HepG2 (cell line): ENCODE measurements around the gene ETF1. TPM values are rescaled to one million over a fixed set of nuclear protein-coding genes. Genes with fewer than 3 reads are reported as not detected.

ENCODE experiments used
- ASH2L ChIP-seq: fragments of 300-600, 200-600 bp; sonication (generic); IDR thresholded peaks from 2 replicates; pipeline ENCODE4 v1.7.0; 2017; ENCODE audit warnings: low read depth, mild to moderate bottlenecking, moderate library complexity, mixed read lengths, low read length; ENCODE audit not compliant: insufficient read length
- ATM ChIP-seq: fragments of 450-650 bp; IDR thresholded peaks from 2 replicates; pipeline ENCODE4 v1.7.1; 2017; ENCODE audit warnings: mild to moderate bottlenecking, borderline replicate concordance
- GPN1 ChIP-seq: sonication (generic); formaldehyde crosslinking; IDR thresholded peaks from 2 replicates; pipeline ENCODE4 v1.5.1; 2020; ENCODE audit warnings: missing genetic modification reagents, borderline replicate concordance
- GZF1 ChIP-seq: sonication (generic); formaldehyde crosslinking; IDR thresholded peaks from 2 replicates; pipeline ENCODE4 v1.5.1; 2020; ENCODE audit warnings: mild to moderate bottlenecking, missing genetic modification reagents
- HDAC2 ChIP-seq: sonication (generic); formaldehyde crosslinking; IDR thresholded peaks from 2 replicates; pipeline ENCODE4 v1.4.0; 2020; ENCODE audit warnings: missing genetic modification reagents
- IRF2 ChIP-seq: IDR thresholded peaks from 2 replicates; pipeline ENCODE4 v1.6.1; 2018; ENCODE audit warnings: missing genetic modification reagents, missing compliant biosample characterization
- IRX3 ChIP-seq: sonication (generic); formaldehyde crosslinking; IDR thresholded peaks from 2 replicates; pipeline ENCODE4 v1.8.1; 2023; ENCODE audit warnings: mild to moderate bottlenecking, low read depth, missing genetic modification reagents, borderline replicate concordance
- MBD4 ChIP-seq: IDR thresholded peaks from 2 replicates; pipeline ENCODE4 v1.6.1; 2012; ENCODE audit warnings: low read length, inconsistent platforms, borderline replicate concordance
- POLR2AphosphoS5 ChIP-seq: IDR thresholded peaks from 2 replicates; pipeline ENCODE4 v1.6.1; 2012; ENCODE audit warnings: low read depth, low read length
- SMARCC2 ChIP-seq: fragments of 450-650 bp; IDR thresholded peaks from 2 replicates; pipeline ENCODE4 v1.6.1; 2017; ENCODE audit warnings: antibody characterized with exemption, mild to moderate bottlenecking
- XRCC5 ChIP-seq: fragments of 200-400 bp; formaldehyde crosslinking; optimal IDR thresholded peaks from 2 replicates; pipeline ENCODE3; 2017; ENCODE audit warnings: mild to moderate bottlenecking, low read length
- ZBTB21 ChIP-seq: sonication (generic); formaldehyde crosslinking; IDR thresholded peaks from 2 replicates; pipeline ENCODE4 v1.4.0; 2020; ENCODE audit warnings: missing genetic modification reagents
- ZMYM2 ChIP-seq: sonication (generic); formaldehyde crosslinking; IDR thresholded peaks from 2 replicates; pipeline ENCODE4 v1.8.0; 2022; ENCODE audit warnings: mild to moderate bottlenecking, missing genetic modification reagents
- ZNF12 ChIP-seq: sonication (generic); formaldehyde crosslinking; IDR thresholded peaks from 2 replicates; pipeline ENCODE4 v1.5.0; 2020; ENCODE audit warnings: missing genetic modification reagents
- ZNF160 ChIP-seq: sonication (generic); formaldehyde crosslinking; IDR thresholded peaks from 2 replicates; pipeline ENCODE4 v1.8.0; 2022; ENCODE audit warnings: mild to moderate bottlenecking, inconsistent platforms, missing genetic modification reagents
- ZNF282 ChIP-seq: fragments of 450-650 bp; IDR thresholded peaks from 2 replicates; pipeline ENCODE4 v1.6.1; 2018; ENCODE audit not compliant: partially characterized antibody
- ZNF709 ChIP-seq: sonication (generic); formaldehyde crosslinking; IDR thresholded peaks from 2 replicates; pipeline ENCODE4 v1.5.0; 2020; ENCODE audit warnings: mild to moderate bottlenecking, missing genetic modification reagents
- ZNF761 ChIP-seq: sonication (generic); formaldehyde crosslinking; conservative IDR thresholded peaks from 2 replicates; pipeline ENCODE4 v1.4.0; 2020; ENCODE audit warnings: mild to moderate bottlenecking, missing genetic modification reagents
- ZSCAN25 ChIP-seq: sonication (generic); formaldehyde crosslinking; IDR thresholded peaks from 2 replicates; pipeline ENCODE4 v1.8.0; 2022; ENCODE audit warnings: mild to moderate bottlenecking, missing genetic modification reagents
- polyA plus RNA-seq, 8 experiments: library from polyadenylated mRNA; depleted of rRNA in 3 of 8; stranded (reverse) in 7 of 8; unstranded in 1 of 8; fragments of >200 nt; fragmentation: Illumina TruSeq in 4 of 8; extraction: Trizol in 4 of 8; gene quantifications; 2 replicates each; pipeline versions ENCODE4 v1.2.1 to v1.2.3, GENCODE V29; 2011 to 2016; ENCODE audit warnings: low read depth in 4 of 8, missing spikeins in 1 of 8, mixed read lengths in 1 of 8; ENCODE audit not compliant: insufficient read depth in 1 of 8
- total RNA-seq, 5 experiments: library from RNA; depleted of rRNA; stranded (reverse); fragments of >200 nt; fragmentation: Illumina TruSeq; extraction: Trizol; gene quantifications; 2 replicates each; pipeline ENCODE4 v1.2.3, GENCODE V29; 2016; ENCODE audit warnings: low read depth in 1 of 5
- TF ChIP-seq, protein P1 (sequence below): sonication (generic); formaldehyde crosslinking; IDR thresholded peaks from 2 replicates; pipeline ENCODE4 v1.5.0; 2020; ENCODE audit warnings: missing genetic modification reagents
- TF ChIP-seq, protein P2 (sequence below): conservative IDR thresholded peaks from 2 replicates; pipeline ENCODE4 v1.6.1; 2018; ENCODE audit warnings: missing genetic modification reagents
- TF ChIP-seq, protein P3 (sequence below): sonication (generic); formaldehyde crosslinking; IDR thresholded peaks from 2 replicates; pipeline ENCODE4 v1.4.0; 2020; ENCODE audit warnings: missing genetic modification reagents, mild to moderate bottlenecking, borderline replicate concordance
- TF ChIP-seq, protein P4 (sequence below): sonication (generic); formaldehyde crosslinking; conservative IDR thresholded peaks from 2 replicates; pipeline ENCODE4 v1.8.1; 2023; ENCODE audit warnings: missing genetic modification reagents

ETF1 gene
- total and polyA plus RNA-seq, 2 of the 13 experiments (the other 11 are each of a cell fraction or from before 2014, with no cell fraction given) = 52.1 to 184 TPM

DNA sequence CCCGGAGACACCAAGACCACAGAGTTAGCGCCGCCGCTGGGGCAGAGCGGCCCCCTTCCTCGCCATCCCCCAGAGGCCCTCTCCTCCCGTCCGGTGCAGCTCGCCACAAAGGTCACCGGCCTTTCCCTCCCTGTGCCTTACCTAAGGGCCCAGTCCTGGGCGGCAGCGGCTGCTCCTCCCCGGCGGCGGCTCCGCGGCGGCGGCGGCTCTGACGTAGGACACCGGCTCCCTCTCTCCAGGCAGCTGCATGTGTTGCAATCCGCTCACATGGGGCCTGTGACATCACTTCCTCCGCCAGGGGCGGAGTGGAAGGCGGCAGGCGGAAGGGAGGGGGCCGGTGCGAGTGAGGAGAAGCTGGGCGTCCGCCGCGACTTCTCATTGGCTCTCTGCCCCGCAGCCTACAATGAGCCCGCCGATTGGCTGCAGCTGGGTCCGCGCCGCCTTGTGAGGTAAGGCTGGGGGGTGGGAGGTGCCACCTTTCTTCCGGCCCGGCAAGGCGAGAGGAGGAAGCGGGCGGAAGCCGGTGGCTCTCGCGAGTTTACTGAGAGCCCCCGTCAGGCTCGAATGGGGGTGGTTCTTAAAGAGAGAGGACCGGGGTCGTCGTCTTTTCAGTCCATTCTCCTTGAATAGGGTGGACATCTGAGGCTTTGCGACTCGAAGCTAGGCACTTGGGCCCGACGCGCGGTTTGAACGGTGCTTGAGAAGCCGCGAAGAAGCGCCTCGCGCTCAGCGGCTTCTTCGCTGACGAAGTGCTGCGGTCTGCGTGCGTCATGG is at the start of gene ETF1 (continued):
- TF ChIP-seq, protein P1, sequence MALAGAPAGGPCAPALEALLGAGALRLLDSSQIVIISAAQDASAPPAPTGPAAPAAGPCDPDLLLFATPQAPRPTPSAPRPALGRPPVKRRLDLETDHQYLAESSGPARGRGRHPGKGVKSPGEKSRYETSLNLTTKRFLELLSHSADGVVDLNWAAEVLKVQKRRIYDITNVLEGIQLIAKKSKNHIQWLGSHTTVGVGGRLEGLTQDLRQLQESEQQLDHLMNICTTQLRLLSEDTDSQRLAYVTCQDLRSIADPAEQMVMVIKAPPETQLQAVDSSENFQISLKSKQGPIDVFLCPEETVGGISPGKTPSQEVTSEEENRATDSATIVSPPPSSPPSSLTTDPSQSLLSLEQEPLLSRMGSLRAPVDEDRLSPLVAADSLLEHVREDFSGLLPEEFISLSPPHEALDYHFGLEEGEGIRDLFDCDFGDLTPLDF (CRISPR knock-in tag) = peak; percentile 73
- TF ChIP-seq ZSCAN25 (CRISPR knock-in tag) = no peak
- TF ChIP-seq ZNF160 = no peak
- TF ChIP-seq MBD4 = no peak
- peak; percentile 65 for TF ChIP-seq POLR2AphosphoS5
- peak; percentile 98 for TF ChIP-seq ZBTB21
- TF ChIP-seq IRX3 (CRISPR knock-in tag) = no peak
- 0 out of 2 replicates have a peak, but pooled peaks have one; percentile 52 for TF ChIP-seq ZNF12 (CRISPR knock-in tag)
- TF ChIP-seq, protein P2, sequence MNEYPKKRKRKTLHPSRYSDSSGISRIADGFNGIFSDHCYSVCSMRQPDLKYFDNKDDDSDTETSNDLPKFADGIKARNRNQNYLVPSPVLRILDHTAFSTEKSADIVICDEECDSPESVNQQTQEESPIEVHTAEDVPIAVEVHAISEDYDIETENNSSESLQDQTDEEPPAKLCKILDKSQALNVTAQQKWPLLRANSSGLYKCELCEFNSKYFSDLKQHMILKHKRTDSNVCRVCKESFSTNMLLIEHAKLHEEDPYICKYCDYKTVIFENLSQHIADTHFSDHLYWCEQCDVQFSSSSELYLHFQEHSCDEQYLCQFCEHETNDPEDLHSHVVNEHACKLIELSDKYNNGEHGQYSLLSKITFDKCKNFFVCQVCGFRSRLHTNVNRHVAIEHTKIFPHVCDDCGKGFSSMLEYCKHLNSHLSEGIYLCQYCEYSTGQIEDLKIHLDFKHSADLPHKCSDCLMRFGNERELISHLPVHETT (CRISPR knock-in tag) = peak; percentile 96
- TF ChIP-seq GPN1 = no peak
- TF ChIP-seq ZMYM2 (CRISPR knock-in tag) = peak; percentile 51; the same call in 1 of the 2 replicates
- no peak for TF ChIP-seq SMARCC2
- TF ChIP-seq ZNF709 (CRISPR knock-in tag) = no peak
- no peak for TF ChIP-seq ZNF761 (CRISPR knock-in tag)
- TF ChIP-seq XRCC5 = no peak
- no peak for TF ChIP-seq ATM
- TF ChIP-seq GZF1 = no peak
- TF ChIP-seq ZNF282 = no peak
- no peak; the same call in none of the 2 replicates for TF ChIP-seq HDAC2 (CRISPR knock-in tag)
- TF ChIP-seq, protein P3, sequence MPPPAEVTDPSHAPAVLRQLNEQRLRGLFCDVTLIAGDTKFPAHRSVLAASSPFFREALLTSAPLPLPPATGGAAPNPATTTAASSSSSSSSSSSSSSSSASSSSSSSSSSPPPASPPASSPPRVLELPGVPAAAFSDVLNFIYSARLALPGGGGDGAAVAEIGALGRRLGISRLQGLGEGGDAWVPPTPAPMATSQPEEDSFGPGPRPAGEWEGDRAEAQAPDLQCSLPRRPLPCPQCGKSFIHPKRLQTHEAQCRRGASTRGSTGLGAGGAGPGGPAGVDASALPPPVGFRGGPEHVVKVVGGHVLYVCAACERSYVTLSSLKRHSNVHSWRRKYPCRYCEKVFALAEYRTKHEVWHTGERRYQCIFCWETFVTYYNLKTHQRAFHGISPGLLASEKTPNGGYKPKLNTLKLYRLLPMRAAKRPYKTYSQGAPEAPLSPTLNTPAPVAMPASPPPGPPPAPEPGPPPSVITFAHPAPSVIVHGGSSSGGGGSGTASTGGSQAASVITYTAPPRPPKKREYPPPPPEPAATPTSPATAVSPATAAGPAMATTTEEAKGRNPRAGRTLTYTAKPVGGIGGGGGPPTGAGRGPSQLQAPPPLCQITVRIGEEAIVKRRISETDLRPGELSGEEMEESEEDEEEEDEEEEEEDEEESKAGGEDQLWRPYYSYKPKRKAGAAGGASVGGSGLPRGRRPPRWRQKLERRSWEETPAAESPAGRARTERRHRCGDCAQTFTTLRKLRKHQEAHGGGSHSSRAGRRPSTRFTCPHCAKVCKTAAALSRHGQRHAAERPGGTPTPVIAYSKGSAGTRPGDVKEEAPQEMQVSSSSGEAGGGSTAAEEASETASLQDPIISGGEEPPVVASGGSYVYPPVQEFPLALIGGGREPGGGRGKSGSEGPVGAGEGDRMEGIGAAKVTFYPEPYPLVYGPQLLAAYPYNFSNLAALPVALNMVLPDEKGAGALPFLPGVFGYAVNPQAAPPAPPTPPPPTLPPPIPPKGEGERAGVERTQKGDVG (CRISPR knock-in tag) = 0 out of 2 replicates have a peak, but pooled peaks have one; percentile 64
- TF ChIP-seq IRF2 = 0 out of 2 replicates have a peak, but pooled peaks have one; percentile 57
- TF ChIP-seq, protein P4, sequence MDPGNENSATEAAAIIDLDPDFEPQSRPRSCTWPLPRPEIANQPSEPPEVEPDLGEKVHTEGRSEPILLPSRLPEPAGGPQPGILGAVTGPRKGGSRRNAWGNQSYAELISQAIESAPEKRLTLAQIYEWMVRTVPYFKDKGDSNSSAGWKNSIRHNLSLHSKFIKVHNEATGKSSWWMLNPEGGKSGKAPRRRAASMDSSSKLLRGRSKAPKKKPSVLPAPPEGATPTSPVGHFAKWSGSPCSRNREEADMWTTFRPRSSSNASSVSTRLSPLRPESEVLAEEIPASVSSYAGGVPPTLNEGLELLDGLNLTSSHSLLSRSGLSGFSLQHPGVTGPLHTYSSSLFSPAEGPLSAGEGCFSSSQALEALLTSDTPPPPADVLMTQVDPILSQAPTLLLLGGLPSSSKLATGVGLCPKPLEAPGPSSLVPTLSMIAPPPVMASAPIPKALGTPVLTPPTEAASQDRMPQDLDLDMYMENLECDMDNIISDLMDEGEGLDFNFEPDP (CRISPR knock-in tag) = no peak
- peak; percentile 83 for TF ChIP-seq ASH2L
